HepG2 (cell line): Measurements from ENCODE around the gene ITPK1. TPM values are rescaled to one million over a fixed set of nuclear protein-coding genes. Genes with fewer than 3 reads are reported as not detected.

Experiments used
- ESRRA ChIP-seq: sonication (generic); formaldehyde crosslinking; IDR thresholded peaks from 2 replicates; pipeline ENCODE4 v1.5.1; 2020; ENCODE audit warnings: mild to moderate bottlenecking, low read depth, missing genetic modification reagents
- GATAD2A ChIP-seq: IDR thresholded peaks from 2 replicates; pipeline ENCODE4 v1.6.1; 2016
- HDAC2 ChIP-seq: sonication (generic); formaldehyde crosslinking; IDR thresholded peaks from 2 replicates; pipeline ENCODE4 v1.4.0; 2020; ENCODE audit warnings: missing genetic modification reagents
- HOXA3 ChIP-seq: sonication (generic); formaldehyde crosslinking; IDR thresholded peaks from 2 replicates; pipeline ENCODE4 v1.5.0; 2020; ENCODE audit warnings: missing genetic modification reagents
- PCBP2 ChIP-seq: fragments of 200-400 bp; formaldehyde crosslinking; optimal IDR thresholded peaks from 2 replicates; pipeline ENCODE3; 2018; ENCODE audit warnings: low read length, low read depth; ENCODE audit not compliant: poor library complexity, severe bottlenecking
- RXRA ChIP-seq: sonication (generic); formaldehyde crosslinking; IDR thresholded peaks from 2 replicates; pipeline ENCODE4 v1.5.1; 2020; ENCODE audit warnings: missing genetic modification reagents
- SOX13 ChIP-seq, 3 experiments: fragments of 450-650 bp in 1 of 3; sonication (generic) in 1 of 3; formaldehyde crosslinking in 1 of 3; IDR thresholded peaks in 2 of 3; conservative IDR thresholded peaks in 1 of 3; 2 replicates each; pipeline versions ENCODE4 v1.5.0 to v1.6.1; 2016 to 2020; ENCODE audit warnings: antibody characterized with exemption in 1 of 3, mild to moderate bottlenecking in 1 of 3, missing compliant biosample characterization in 1 of 3, missing genetic modification reagents in 1 of 3, moderate library complexity in 1 of 3
- ZNF460 ChIP-seq: sonication (generic); formaldehyde crosslinking; IDR thresholded peaks from 2 replicates; pipeline ENCODE4 v1.5.1; 2020; ENCODE audit warnings: missing genetic modification reagents, mild to moderate bottlenecking, borderline replicate concordance
- ZNF646 ChIP-seq: sonication (generic); formaldehyde crosslinking; IDR thresholded peaks from 2 replicates; pipeline ENCODE4 v1.9.0; 2021; ENCODE audit warnings: mild to moderate bottlenecking, missing genetic modification reagents
- ZUFSP ChIP-seq: sonication (generic); formaldehyde crosslinking; IDR thresholded peaks from 2 replicates; pipeline ENCODE4 v1.9.0; 2021; ENCODE audit warnings: missing genetic modification reagents, mild to moderate bottlenecking, borderline replicate concordance
- polyA plus RNA-seq, 8 experiments: library from polyadenylated mRNA; depleted of rRNA in 3 of 8; stranded (reverse) in 7 of 8; unstranded in 1 of 8; fragments of >200 nt; fragmentation: Illumina TruSeq in 4 of 8; extraction: Trizol in 4 of 8; gene quantifications; 2 replicates each; pipeline versions ENCODE4 v1.2.1 to v1.2.3, GENCODE V29; 2011 to 2016; ENCODE audit warnings: low read depth in 4 of 8, missing spikeins in 1 of 8, mixed read lengths in 1 of 8; ENCODE audit not compliant: insufficient read depth in 1 of 8
- total RNA-seq, 5 experiments: library from RNA; depleted of rRNA; stranded (reverse); fragments of >200 nt; fragmentation: Illumina TruSeq; extraction: Trizol; gene quantifications; 2 replicates each; pipeline ENCODE4 v1.2.3, GENCODE V29; 2016; ENCODE audit warnings: low read depth in 1 of 5

ITPK1 gene
- total and polyA plus RNA-seq, 2 of the 13 experiments (the other 11 are each of a cell fraction or from before 2014, with no cell fraction given) = 20.5 to 47.5 TPM

- TF ChIP-seq ZUFSP (CRISPR knock-in tag) = no peak
- peak; percentile 36; the same call in 1 of the 2 replicates for TF ChIP-seq GATAD2A (CRISPR knock-in tag)
- peak; percentile 95 for TF ChIP-seq ZNF460
- TF ChIP-seq PCBP2 = no peak
- TF ChIP-seq ZNF646 = no peak
- peak; percentile 41; the same call in 1 of the 2 replicates for TF ChIP-seq RXRA (CRISPR knock-in tag)
- peak; percentile 42; the same call in 1 of the 2 replicates for TF ChIP-seq ESRRA
- TF ChIP-seq SOX13 (IDR thresholded peaks at IDR 0.05) = no peak
- TF ChIP-seq SOX13 (CRISPR knock-in tag; conservative IDR thresholded peaks at IDR 0.05 in 1 of 2, IDR thresholded peaks at IDR 0.05 in 1 of 2) = peak in 1 of 2 experiments; percentile 26; a peak in 1 of 4 replicates
- peak; percentile 39; the same call in 1 of the 2 replicates for TF ChIP-seq HOXA3 (CRISPR knock-in tag)
- peak; percentile 57; the same call in 1 of the 2 replicates for TF ChIP-seq HDAC2 (CRISPR knock-in tag)
Measured at GRCh38 chr14:93142854-93143652, 27.3 kb upstream of the ITPK1 start (continued).
